GM23338 (cell line): ENCODE measurements around the gene MPZ.

Experiments used
- CREB1 ChIP-seq: fragments of 250-450 bp; sonication (Bioruptor Pico); IDR thresholded peaks from 2 replicates; pipeline ENCODE4 v1.5.0; 2020; ENCODE audit warnings: low read depth, mild to moderate bottlenecking, moderate library complexity
- ETS1 ChIP-seq: IDR thresholded peaks from 2 replicates; pipeline ENCODE4 v1.6.1; 2016; ENCODE audit warnings: antibody characterized with exemption
- EZH2 ChIP-seq: fragments of 200-600 bp; sonication (generic); IDR thresholded peaks from one replicate; pipeline ENCODE4 v1.8.0; 2017; ENCODE audit warnings: antibody characterized with exemption, mild to moderate bottlenecking, low read depth; ENCODE audit not compliant: unreplicated experiment
- EZH2phosphoT487 ChIP-seq: fragments of 200-600 bp; sonication (generic); IDR thresholded peaks from one replicate; pipeline ENCODE4 v1.8.1; 2018; ENCODE audit warnings: antibody characterized with exemption; ENCODE audit not compliant: unreplicated experiment
- JUNB ChIP-seq: IDR thresholded peaks from one replicate; pipeline ENCODE4 v1.6.1; 2016; ENCODE audit warnings: antibody characterized with exemption; ENCODE audit not compliant: unreplicated experiment
- NANOG ChIP-seq: IDR thresholded peaks from 2 replicates; pipeline ENCODE4 v1.6.1; 2016; ENCODE audit warnings: antibody characterized with exemption, borderline replicate concordance
- POLR2AphosphoS5 ChIP-seq: IDR thresholded peaks from 2 replicates; pipeline ENCODE4 v1.6.1; 2016; ENCODE audit warnings: antibody characterized with exemption, low read depth
- STAT1 ChIP-seq: IDR thresholded peaks from one replicate; pipeline ENCODE4 v1.6.1; 2016; ENCODE audit warnings: antibody characterized with exemption; ENCODE audit not compliant: unreplicated experiment
- ZNF114 ChIP-seq: fragments of 250-450 bp; sonication (Bioruptor Pico); IDR thresholded peaks from 2 replicates; pipeline ENCODE4 v1.5.0; 2020; ENCODE audit warnings: mild to moderate bottlenecking, moderate library complexity
- ZNF331 ChIP-seq: fragments of 250-450 bp; sonication (Bioruptor Pico); IDR thresholded peaks from 2 replicates; pipeline ENCODE4 v1.5.0; 2020; ENCODE audit warnings: low read depth, mild to moderate bottlenecking, moderate library complexity
- TF ChIP-seq, protein P1 (sequence below), 2 experiments: fragments of 200-600 bp in 1 of 2; sonication (generic) in 1 of 2; conservative IDR thresholded peaks; 2 replicates each; pipeline versions ENCODE4 v1.5.1 to v1.6.1; 2016 to 2017; ENCODE audit warnings: antibody characterized with exemption in 2 of 2, low read depth in 2 of 2, mild to moderate bottlenecking in 2 of 2, moderate library complexity in 1 of 2
- TF ChIP-seq, protein P2 (sequence below): IDR thresholded peaks from one replicate; pipeline ENCODE4 v1.6.1; 2018; ENCODE audit warnings: antibody characterized with exemption; ENCODE audit not compliant: unreplicated experiment
- TF ChIP-seq, protein P3 (sequence below): fragments of 250-450 bp; sonication (Bioruptor Pico); IDR thresholded peaks from 2 replicates; pipeline ENCODE4 v1.5.0; 2020; ENCODE audit warnings: mild to moderate bottlenecking, moderate library complexity

DNA sequence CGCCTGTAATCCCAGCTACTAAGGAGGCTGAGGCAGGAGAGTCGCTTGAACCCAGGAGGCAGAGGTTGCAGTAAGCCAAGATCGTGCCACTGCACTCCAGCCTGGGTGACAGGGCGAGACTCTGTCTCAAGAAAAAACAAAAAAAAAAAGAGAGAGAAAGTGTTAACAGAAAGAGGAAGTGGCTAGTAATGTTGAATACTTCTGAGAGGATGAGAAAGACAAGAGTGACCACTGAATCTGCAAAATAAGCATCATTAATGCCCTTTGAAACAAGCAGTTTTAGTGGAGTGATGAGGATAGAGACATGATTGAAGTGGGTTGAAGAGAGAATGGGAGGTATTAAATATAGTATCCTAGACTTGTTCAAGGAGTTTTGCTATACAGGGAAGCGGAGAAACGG, 11.7 kb downstream of the MPZ start:
- TF ChIP-seq, protein P1, sequence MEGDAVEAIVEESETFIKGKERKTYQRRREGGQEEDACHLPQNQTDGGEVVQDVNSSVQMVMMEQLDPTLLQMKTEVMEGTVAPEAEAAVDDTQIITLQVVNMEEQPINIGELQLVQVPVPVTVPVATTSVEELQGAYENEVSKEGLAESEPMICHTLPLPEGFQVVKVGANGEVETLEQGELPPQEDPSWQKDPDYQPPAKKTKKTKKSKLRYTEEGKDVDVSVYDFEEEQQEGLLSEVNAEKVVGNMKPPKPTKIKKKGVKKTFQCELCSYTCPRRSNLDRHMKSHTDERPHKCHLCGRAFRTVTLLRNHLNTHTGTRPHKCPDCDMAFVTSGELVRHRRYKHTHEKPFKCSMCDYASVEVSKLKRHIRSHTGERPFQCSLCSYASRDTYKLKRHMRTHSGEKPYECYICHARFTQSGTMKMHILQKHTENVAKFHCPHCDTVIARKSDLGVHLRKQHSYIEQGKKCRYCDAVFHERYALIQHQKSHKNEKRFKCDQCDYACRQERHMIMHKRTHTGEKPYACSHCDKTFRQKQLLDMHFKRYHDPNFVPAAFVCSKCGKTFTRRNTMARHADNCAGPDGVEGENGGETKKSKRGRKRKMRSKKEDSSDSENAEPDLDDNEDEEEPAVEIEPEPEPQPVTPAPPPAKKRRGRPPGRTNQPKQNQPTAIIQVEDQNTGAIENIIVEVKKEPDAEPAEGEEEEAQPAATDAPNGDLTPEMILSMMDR (conservative IDR thresholded peaks at IDR 0.05; ENCODE audit: low read depth in 2 of 2), result no peak
- TF ChIP-seq POLR2AphosphoS5, result no peak
- TF ChIP-seq EZH2, result no peak
- no peak for TF ChIP-seq JUNB
- no peak for TF ChIP-seq EZH2phosphoT487
- no peak for TF ChIP-seq ETS1
- TF ChIP-seq, protein P2, sequence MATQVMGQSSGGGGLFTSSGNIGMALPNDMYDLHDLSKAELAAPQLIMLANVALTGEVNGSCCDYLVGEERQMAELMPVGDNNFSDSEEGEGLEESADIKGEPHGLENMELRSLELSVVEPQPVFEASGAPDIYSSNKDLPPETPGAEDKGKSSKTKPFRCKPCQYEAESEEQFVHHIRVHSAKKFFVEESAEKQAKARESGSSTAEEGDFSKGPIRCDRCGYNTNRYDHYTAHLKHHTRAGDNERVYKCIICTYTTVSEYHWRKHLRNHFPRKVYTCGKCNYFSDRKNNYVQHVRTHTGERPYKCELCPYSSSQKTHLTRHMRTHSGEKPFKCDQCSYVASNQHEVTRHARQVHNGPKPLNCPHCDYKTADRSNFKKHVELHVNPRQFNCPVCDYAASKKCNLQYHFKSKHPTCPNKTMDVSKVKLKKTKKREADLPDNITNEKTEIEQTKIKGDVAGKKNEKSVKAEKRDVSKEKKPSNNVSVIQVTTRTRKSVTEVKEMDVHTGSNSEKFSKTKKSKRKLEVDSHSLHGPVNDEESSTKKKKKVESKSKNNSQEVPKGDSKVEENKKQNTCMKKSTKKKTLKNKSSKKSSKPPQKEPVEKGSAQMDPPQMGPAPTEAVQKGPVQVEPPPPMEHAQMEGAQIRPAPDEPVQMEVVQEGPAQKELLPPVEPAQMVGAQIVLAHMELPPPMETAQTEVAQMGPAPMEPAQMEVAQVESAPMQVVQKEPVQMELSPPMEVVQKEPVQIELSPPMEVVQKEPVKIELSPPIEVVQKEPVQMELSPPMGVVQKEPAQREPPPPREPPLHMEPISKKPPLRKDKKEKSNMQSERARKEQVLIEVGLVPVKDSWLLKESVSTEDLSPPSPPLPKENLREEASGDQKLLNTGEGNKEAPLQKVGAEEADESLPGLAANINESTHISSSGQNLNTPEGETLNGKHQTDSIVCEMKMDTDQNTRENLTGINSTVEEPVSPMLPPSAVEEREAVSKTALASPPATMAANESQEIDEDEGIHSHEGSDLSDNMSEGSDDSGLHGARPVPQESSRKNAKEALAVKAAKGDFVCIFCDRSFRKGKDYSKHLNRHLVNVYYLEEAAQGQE, result no peak
- no peak for TF ChIP-seq NANOG
- TF ChIP-seq ZNF331, result no peak
- TF ChIP-seq STAT1, result no peak
- no peak for TF ChIP-seq CREB1 (CRISPR knock-in tag)
- TF ChIP-seq, protein P3, sequence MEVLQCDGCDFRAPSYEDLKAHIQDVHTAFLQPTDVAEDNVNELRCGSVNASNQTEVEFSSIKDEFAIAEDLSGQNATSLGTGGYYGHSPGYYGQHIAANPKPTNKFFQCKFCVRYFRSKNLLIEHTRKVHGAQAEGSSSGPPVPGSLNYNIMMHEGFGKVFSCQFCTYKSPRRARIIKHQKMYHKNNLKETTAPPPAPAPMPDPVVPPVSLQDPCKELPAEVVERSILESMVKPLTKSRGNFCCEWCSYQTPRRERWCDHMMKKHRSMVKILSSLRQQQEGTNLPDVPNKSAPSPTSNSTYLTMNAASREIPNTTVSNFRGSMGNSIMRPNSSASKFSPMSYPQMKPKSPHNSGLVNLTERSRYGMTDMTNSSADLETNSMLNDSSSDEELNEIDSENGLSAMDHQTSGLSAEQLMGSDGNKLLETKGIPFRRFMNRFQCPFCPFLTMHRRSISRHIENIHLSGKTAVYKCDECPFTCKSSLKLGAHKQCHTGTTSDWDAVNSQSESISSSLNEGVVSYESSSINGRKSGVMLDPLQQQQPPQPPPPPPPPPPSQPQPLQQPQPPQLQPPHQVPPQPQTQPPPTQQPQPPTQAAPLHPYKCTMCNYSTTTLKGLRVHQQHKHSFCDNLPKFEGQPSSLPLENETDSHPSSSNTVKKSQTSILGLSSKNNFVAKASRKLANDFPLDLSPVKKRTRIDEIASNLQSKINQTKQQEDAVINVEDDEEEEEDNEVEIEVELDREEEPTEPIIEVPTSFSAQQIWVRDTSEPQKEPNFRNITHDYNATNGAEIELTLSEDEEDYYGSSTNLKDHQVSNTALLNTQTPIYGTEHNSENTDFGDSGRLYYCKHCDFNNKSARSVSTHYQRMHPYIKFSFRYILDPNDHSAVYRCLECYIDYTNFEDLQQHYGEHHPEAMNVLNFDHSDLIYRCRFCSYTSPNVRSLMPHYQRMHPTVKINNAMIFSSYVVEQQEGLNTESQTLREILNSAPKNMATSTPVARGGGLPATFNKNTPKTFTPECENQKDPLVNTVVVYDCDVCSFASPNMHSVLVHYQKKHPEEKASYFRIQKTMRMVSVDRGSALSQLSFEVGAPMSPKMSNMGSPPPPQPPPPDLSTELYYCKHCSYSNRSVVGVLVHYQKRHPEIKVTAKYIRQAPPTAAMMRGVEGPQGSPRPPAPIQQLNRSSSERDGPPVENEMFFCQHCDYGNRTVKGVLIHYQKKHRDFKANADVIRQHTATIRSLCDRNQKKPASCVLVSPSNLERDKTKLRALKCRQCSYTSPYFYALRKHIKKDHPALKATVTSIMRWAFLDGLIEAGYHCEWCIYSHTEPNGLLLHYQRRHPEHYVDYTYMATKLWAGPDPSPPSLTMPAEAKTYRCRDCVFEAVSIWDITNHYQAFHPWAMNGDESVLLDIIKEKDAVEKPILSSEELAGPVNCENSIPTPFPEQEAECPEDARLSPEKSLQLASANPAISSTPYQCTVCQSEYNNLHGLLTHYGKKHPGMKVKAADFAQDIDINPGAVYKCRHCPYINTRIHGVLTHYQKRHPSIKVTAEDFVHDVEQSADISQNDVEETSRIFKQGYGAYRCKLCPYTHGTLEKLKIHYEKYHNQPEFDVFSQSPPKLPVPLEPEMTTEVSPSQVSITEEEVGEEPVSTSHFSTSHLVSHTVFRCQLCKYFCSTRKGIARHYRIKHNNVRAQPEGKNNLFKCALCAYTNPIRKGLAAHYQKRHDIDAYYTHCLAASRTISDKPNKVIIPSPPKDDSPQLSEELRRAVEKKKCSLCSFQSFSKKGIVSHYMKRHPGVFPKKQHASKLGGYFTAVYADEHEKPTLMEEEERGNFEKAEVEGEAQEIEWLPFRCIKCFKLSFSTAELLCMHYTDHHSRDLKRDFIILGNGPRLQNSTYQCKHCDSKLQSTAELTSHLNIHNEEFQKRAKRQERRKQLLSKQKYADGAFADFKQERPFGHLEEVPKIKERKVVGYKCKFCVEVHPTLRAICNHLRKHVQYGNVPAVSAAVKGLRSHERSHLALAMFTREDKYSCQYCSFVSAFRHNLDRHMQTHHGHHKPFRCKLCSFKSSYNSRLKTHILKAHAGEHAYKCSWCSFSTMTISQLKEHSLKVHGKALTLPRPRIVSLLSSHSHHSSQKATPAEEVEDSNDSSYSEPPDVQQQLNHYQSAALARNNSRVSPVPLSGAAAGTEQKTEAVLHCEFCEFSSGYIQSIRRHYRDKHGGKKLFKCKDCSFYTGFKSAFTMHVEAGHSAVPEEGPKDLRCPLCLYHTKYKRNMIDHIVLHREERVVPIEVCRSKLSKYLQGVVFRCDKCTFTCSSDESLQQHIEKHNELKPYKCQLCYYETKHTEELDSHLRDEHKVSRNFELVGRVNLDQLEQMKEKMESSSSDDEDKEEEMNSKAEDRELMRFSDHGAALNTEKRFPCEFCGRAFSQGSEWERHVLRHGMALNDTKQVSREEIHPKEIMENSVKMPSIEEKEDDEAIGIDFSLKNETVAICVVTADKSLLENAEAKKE (CRISPR knock-in tag), result no peak
- no peak for TF ChIP-seq ZNF114 (CRISPR knock-in tag)
